GM18508 (cell line): ENCODE data around the gene KCNG4.

ENCODE experiments used
- ATAC-seq: cut with Tn5 transposase; IDR thresholded peaks from one replicate; pipeline ENCODE4 v1.9.1; 2021; ENCODE audit warnings: moderate number of reproducible peaks; ENCODE audit not compliant: insufficient read depth, unreplicated experiment

Gene KCNG4

GRCh38 chr16:84239909-84240308, at the start of gene KCNG4:
TSS of gene KCNG4 (minus strand) at chr16:84240012. CDS start at chr16:84237485, 2,527 bp downstream.
- no peak for ATAC-seq

GRCh38 chr16:84288902-84289301, 49.1 kb upstream of the KCNG4 start:
- no peak for ATAC-seq

DNA sequence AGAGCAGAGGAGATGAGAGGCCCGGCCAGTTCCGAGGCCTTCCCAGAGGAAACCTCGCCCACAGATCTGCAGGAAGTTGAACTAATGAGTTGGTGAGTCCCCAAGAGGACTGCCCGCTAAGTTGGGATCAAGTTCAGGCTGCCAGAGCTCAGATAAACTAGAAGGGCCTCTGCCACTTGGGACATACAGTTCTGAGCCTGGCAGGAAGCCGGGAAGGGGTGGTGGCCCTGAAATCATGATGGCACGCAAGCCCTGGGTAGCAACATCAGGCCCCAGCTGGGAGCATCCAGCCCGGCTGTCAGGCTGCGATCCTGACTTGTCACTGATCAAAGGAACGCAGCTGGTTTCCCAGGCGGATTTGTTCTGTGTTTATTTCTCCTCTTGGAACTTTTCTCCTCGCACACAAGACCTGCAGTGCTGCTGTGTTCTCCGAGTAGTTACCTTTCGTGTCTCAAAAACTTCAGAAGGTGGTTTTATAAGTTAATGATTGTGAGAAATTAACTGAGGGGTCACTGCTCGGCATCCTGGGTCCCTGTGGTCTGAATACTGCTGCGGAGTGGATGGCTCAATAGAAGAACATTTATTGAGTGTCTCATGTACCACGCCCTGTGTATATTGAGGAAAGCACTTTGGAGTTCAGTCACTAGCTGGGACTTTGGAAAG, 46.9 kb upstream of the KCNG4 start:
- ATAC-seq: no peak

DNA sequence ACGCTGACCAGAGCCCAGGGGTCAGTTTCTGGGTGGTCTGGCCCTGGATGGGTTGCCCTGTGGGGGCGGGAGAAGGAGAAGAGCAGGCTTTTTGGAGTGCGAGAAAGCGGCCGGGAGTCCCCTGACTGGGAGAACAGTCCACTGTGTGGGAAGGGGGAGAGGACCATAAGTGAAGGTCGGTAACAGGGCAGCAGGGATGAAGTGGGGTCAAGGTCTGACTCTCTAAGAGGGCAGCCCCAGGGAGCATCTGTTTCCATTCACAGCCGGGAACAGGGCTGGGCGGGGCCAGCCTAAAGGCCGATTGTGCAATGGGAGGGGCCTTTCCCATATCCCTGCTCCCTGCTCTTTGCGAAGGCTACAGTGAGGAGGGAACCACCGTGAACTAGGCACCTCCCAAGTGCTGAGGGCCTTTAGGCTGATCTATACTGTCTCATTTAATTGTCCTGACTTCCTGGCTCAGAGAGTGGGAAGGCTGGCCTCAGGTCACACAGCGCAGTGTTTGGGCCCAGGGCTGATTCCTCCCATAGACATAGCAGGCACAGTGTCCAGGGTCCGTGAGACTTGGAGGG, 44.4 kb upstream of the KCNG4 start:
- no peak for ATAC-seq

DNA sequence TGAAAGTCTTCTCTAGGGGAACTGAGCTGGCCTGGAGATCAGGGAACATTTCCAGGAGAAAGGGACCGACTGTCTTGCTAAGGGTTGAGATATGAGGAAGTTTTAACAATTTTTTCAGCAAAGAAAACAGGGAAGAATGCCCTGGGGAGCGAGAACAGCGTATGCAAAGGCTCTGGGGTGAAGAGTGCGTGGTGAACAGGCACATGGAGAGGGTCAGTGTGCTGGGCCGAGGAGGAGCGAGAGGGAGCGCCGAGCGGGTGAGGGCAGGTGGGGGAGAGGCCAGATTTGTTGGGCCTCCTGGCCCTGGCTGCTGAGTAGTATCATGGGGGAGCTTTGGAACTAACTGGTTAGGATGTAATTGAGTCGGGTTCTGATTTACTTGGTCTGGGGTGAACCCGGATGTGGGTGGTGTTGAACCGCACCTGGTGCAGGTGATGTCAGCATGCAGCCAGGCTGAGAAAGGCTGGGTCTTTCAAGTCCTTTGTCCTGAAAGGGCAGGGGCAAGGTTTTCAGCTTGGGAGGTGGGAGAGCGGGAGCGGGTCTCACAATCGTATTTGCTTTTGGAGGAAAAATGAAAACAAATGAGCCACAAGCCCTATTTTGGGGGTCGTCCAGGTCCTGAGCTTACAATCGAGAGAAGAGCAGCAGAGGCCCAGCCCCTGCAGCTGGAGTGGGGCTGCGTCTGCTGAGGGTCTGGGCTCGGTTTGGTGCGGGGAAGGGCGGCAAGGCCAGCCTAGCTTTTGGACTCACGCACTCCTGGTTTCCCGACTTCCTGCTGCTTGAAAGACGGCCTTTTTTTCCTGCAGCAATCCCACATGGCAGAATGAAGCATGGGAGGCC, 43.7 kb upstream of the KCNG4 start:
- no peak for ATAC-seq

DNA sequence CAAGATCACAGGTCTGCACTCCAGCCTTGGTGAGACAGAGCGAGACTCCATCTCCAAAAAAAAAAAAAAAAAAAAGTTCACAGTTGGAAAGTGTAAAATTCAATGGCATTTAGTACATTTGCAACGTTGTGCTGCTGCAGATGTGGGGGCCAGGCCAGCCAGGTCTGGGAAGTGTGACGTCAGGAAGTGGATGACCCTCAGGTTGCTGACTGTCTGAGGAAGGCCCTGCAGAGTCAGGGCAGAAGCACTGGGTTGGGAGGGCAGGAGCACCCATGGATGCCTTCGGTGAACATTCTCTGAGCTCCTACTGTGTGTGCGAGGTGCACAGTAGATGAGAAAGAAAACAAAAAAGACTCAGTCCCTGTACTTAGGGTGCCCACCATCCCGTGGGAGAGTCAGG, 42.7 kb upstream of the KCNG4 start:
- ATAC-seq: no peak

DNA sequence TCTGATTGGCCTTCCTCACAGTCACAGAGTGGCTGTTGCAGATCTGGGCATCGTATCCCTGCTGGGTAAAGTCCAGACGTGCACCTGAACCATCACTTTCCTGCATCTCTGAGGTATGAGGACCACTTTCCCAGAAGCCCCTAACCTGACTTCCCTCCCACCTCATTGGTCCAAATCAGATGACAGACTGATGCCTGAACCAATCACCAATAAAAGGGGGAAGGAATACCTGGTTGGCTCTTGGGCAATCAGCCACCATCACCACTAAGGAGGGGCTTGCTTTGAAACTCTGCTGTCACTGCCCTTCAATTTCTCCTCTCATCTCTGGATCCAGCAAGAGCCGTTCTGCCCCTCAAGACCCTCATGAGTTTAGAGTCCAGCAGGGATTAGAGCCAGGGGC, 41.3 kb upstream of the KCNG4 start:
- no peak for ATAC-seq

DNA sequence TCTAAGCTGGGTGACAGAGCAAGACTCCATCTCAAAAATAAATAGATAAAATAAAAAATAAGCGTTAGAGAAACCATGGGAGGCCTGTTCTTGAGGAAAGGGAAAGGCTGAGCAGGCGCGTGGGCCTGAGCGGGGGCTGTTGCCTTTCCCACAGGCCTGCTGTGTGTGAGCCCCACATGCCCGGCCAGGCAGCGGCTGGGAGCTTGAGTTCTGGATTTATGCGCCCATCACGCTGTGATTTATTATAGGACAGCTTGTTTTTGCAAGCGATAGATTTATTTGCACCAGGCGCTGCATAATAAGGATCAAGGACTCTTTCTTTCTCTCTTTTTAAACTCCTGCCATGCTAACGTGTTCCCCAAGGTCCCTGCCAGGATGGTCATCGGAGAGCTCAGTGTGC, 40.1 kb upstream of the KCNG4 start:
- no peak for ATAC-seq

- no peak for ATAC-seq
Observed at GRCh38 chr16:84278968-84279367, 39.2 kb upstream of the KCNG4 start.

GRCh38 chr16:84278333-84278732, 38.5 kb upstream of the KCNG4 start:
- no peak for ATAC-seq

DNA sequence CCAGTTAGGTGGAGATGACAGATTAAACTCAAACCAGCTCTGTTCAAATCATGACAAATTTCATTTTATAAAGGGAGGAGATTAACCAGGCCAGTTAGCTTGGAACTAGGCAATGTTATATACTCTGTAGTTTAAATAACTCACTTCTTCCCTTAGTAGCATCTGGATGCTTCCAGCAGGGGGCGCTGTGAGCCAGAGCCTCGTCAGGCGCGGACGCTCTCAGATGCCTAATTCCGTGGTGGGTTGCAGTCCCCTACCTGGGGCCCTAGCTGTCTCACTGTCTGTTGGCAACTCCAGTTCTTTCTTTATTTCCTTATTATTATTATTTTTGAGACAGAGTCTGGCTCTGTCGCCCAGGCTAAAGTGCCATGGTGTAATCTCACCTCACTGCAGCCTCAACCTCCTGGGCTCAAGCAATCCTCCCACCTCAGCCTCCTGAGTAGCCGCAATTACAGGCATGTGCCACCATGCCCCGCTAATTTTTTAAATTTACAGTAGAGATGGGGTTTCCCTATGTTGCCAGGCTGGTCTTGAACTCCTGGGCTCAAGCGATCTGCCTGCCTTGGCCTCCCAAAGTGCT, 37.5 kb upstream of the KCNG4 start:
- ATAC-seq: no peak

GRCh38 chr16:84275585-84276151, 35.9 kb upstream of the KCNG4 start:
- ATAC-seq: no peak

GRCh38 chr16:84274515-84274914, 34.7 kb upstream of the KCNG4 start:
- no peak for ATAC-seq

DNA sequence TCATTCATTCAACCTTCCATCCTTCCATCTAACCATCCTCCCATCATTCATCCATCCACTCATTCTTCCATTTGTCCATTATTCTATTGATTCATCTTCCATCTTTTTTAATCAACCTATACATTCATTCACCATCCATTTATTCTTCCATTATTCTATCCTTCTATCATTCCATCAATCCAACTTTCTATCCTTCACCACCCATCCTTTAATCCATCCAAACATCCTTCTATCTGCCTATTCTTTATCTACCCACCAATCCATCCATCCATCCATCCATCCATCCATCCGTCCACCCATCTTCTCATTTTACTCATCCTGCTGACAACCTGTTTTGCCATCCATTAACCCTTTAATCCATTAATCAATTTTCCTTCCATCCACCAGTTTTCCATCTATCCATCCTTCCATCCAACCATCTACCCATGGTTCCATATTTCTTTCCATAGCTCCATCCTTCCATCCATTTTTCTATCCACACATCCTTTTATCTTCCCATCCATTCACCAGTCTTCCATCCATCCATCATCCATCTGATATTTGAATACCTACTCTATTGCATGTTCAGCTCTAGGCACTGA, 33.0 kb upstream of the KCNG4 start:
- no peak for ATAC-seq

DNA sequence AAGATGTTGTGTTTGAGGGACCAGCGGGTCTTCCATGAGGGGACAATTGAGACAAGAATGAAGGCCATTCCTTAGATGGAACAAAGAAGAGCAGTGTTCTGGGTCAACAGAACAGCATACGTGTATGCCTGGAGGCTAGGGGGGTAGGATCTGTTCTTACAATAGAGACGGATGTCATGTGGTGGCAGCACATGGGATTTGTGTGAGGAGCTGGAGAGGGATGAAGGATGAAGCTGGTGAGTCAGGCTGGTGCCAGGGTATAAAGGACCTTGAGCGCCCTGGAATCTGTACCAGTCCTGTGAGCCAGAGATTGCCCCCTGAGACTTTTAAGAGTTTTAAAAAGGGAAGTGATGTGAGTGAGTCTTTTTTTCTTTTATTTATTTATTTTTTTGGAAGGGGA, 32.1 kb upstream of the KCNG4 start:
- no peak for ATAC-seq

DNA sequence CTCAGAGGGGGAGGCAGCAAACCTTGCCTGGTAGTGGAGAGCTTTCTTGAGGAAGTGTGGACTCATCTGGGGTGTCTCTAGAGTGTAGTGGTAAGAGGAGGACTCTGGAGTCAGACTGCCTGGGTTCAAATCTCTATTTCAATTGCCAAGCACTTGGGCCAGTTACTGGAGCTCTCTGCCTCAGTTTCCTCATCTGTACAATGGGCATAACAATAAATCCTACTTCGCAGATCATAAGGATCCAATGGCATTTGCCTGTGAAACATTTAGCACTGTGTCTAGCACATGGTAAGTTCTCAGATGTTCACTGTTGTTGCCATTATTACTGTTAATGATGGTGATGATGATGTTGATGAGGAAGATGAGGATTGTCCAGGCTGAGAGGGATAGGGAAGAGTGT, 31.2 kb upstream of the KCNG4 start:
- ATAC-seq: no peak

GRCh38 chr16:84270531-84270930, 30.7 kb upstream of the KCNG4 start:
- ATAC-seq: no peak

- no peak for ATAC-seq
Observed at GRCh38 chr16:84270071-84270470, 30.3 kb upstream of the KCNG4 start.

DNA sequence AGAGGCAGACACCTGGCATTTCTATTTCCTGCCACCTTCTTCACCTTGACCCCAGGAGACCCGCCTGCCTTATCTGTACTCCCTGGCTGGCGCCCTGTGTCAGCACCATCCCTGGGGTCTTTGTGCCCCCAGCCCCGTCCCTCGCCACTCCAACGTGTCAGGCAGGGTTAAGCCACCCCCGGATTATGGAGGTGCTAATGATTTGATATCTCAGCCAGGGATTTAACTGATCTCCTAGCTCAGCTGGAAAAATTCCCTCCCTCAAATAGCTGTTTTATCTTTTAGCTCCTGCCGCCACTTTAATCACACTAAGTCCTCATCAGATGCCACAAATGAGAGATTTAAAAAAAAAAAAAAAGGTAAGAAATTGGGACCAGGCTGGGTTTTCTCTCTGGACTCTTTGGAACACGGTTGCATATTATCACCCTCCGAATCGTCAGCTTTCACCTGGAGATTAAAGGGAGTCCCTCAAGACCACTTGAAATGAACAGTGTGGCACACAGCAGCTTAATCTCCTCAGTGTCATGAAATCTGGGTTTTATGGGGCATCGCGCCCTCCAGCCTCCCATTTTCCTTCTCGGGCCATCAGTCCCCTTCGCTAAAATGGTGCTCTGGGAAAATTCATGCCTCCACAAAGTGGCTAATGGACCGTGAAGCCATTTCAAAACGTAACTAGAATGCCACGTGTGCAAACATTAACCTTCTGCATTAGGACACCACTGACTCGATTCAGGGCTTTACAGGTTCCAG, 28.7 kb upstream of the KCNG4 start:
- no peak for ATAC-seq

GRCh38 chr16:84267380-84267779, 27.6 kb upstream of the KCNG4 start:
- ATAC-seq: no peak
